ENCODE results near the gene ST3GAL3.

DNA sequence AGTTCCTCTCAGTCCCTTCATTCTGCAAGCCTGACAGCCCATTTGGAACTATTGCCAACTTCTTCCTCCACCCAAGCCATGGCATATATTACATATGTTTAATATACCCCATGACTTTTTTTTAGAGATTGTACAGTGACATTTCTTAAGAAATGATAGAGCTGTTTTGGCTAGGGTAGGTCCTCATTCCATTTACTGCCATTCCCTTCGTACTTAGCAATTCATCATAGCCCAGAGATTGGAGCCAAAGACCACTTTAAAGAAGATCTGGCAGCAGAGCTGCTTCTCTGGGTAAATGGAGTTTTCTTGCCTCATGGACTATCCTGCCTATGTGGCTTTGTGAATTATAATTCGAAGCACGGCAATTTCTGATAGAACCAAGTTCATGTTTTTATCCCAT is 93.4 kb downstream of the ST3GAL3 start:
- TF ChIP-seq, protein P1, sequence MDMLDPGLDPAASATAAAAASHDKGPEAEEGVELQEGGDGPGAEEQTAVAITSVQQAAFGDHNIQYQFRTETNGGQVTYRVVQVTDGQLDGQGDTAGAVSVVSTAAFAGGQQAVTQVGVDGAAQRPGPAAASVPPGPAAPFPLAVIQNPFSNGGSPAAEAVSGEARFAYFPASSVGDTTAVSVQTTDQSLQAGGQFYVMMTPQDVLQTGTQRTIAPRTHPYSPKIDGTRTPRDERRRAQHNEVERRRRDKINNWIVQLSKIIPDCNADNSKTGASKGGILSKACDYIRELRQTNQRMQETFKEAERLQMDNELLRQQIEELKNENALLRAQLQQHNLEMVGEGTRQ (CRISPR knock-in tag; IDR thresholded peaks at IDR 0.05): no peak
- TF ChIP-seq, protein P2, sequence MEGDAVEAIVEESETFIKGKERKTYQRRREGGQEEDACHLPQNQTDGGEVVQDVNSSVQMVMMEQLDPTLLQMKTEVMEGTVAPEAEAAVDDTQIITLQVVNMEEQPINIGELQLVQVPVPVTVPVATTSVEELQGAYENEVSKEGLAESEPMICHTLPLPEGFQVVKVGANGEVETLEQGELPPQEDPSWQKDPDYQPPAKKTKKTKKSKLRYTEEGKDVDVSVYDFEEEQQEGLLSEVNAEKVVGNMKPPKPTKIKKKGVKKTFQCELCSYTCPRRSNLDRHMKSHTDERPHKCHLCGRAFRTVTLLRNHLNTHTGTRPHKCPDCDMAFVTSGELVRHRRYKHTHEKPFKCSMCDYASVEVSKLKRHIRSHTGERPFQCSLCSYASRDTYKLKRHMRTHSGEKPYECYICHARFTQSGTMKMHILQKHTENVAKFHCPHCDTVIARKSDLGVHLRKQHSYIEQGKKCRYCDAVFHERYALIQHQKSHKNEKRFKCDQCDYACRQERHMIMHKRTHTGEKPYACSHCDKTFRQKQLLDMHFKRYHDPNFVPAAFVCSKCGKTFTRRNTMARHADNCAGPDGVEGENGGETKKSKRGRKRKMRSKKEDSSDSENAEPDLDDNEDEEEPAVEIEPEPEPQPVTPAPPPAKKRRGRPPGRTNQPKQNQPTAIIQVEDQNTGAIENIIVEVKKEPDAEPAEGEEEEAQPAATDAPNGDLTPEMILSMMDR (IDR thresholded peaks at IDR 0.05): no peak
- TF ChIP-seq, protein P3, sequence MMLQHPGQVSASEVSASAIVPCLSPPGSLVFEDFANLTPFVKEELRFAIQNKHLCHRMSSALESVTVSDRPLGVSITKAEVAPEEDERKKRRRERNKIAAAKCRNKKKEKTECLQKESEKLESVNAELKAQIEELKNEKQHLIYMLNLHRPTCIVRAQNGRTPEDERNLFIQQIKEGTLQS (CRISPR knock-in tag; conservative IDR thresholded peaks at IDR 0.05): no peak
- TF ChIP-seq, protein P4, sequence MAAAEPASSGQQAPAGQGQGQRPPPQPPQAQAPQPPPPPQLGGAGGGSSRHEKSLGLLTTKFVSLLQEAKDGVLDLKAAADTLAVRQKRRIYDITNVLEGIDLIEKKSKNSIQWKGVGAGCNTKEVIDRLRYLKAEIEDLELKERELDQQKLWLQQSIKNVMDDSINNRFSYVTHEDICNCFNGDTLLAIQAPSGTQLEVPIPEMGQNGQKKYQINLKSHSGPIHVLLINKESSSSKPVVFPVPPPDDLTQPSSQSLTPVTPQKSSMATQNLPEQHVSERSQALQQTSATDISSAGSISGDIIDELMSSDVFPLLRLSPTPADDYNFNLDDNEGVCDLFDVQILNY (CRISPR knock-in tag; IDR thresholded peaks at IDR 0.05): no peak
- TF ChIP-seq RELA (CRISPR knock-in tag; IDR thresholded peaks at IDR 0.05; ENCODE audit: borderline replicate concordance) (no peak), ZNF232 (CRISPR knock-in tag; IDR thresholded peaks at IDR 0.05) (no peak), ZNF138 (CRISPR knock-in tag; conservative IDR thresholded peaks at IDR 0.05) (no peak)
- TF ChIP-seq, protein P5, sequence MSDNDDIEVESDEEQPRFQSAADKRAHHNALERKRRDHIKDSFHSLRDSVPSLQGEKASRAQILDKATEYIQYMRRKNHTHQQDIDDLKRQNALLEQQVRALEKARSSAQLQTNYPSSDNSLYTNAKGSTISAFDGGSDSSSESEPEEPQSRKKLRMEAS (CRISPR knock-in tag; IDR thresholded peaks at IDR 0.05): no peak
- TF ChIP-seq, protein P6, sequence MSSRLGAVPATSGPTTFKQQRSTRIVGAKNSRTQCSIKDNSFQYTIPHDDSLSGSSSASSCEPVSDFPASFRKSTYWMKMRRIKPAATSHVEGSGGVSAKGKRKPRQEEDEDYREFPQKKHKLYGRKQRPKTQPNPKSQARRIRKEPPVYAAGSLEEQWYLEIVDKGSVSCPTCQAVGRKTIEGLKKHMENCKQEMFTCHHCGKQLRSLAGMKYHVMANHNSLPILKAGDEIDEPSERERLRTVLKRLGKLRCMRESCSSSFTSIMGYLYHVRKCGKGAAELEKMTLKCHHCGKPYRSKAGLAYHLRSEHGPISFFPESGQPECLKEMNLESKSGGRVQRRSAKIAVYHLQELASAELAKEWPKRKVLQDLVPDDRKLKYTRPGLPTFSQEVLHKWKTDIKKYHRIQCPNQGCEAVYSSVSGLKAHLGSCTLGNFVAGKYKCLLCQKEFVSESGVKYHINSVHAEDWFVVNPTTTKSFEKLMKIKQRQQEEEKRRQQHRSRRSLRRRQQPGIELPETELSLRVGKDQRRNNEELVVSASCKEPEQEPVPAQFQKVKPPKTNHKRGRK (CRISPR knock-in tag; IDR thresholded peaks at IDR 0.05; ENCODE audit: borderline replicate concordance): no peak

Measured in WTC11 (cell line).